Brain microvascular endothelial cell (primary cell): ENCODE results near the gene CACNA1E.

Experiments
- DNase-seq: peaks from one replicate; pipeline ENCODE4 v3.0.0-alpha.2; 2020
- H3K27ac ChIP-seq: fragments of 250-450 bp; sonication (Bioruptor Pico); 2 replicates; pipeline ENCODE4 v1.5.1; 2020; ENCODE audit warnings: mild to moderate bottlenecking, moderate library complexity
- H3K27me3 ChIP-seq: fragments of 250-450 bp; sonication (Bioruptor Pico); replicated peaks from 2 replicates; pipeline ENCODE4 v1.5.1; 2020; ENCODE audit warnings: mild to moderate bottlenecking
- H3K36me3 ChIP-seq: fragments of 250-450 bp; sonication (Bioruptor Pico); replicated peaks from 2 replicates; pipeline ENCODE4 v1.5.1; 2020; ENCODE audit warnings: mild to moderate bottlenecking
- H3K4me3 ChIP-seq: 2 replicates; pipeline ENCODE4 v1.5.1; 2011; ENCODE audit warnings: low read depth, mild to moderate bottlenecking, control low read depth, low read length, moderate library complexity
- in situ Hi-C: cut with HindIII; loops from 2 replicates; pipeline ENCODE4 v1.10.0; 2017; ENCODE audit warnings: low sequenced_read_pairs, low pct_ligation_motif_present
- TF ChIP-seq, protein P1 (sequence below): IDR thresholded peaks from 2 replicates; pipeline ENCODE4 v1.5.1; 2011; ENCODE audit warnings: low read depth, mild to moderate bottlenecking, moderate library complexity, low read length, control low read depth, inconsistent platforms; ENCODE audit errors: missing control alignments

Gene CACNA1E

DNA sequence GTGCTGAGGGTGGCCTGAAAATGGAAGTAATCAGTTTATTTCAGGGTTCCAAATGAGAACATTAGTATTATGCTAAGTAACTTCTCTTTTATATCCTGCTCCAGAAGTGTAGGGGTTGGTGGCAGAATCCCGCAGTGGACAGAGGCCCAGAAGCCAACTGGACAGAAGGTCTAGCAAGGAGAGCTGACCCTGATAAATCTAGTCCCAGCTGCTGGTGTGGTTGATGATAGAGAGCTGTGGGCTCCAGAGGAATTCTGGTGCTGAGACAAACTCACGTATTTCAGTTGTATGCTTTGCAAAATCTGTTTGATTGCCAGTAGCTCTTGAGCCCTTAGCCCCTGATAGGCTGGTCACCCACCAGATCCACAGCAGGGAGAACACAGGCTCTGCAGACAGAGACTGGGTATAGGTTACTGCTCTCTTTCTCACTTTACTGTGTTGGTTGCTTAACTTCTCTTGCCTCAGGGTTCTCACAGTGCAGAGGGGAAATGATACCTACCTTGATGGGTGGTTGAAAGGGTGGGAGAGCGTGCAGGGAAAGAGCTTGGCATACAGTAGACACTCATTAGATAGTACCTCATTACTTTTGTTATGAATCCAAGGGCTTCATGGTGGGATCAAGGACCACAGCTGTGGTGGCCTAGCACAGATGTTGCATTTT is 29.6 kb upstream of the CACNA1E start:
- Histone ChIP-seq H3K27ac (no peak overlapping the region), H3K36me3 (no peaks in the 10 kb centered on the region), H3K27me3 (no peaks in the 10 kb centered on the region), H3K4me3 (no peak overlapping the region)
- TF ChIP-seq, protein P1, sequence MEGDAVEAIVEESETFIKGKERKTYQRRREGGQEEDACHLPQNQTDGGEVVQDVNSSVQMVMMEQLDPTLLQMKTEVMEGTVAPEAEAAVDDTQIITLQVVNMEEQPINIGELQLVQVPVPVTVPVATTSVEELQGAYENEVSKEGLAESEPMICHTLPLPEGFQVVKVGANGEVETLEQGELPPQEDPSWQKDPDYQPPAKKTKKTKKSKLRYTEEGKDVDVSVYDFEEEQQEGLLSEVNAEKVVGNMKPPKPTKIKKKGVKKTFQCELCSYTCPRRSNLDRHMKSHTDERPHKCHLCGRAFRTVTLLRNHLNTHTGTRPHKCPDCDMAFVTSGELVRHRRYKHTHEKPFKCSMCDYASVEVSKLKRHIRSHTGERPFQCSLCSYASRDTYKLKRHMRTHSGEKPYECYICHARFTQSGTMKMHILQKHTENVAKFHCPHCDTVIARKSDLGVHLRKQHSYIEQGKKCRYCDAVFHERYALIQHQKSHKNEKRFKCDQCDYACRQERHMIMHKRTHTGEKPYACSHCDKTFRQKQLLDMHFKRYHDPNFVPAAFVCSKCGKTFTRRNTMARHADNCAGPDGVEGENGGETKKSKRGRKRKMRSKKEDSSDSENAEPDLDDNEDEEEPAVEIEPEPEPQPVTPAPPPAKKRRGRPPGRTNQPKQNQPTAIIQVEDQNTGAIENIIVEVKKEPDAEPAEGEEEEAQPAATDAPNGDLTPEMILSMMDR: no peak
- in situ Hi-C loops: no loop called here
- DNase-seq: no peak

DNA sequence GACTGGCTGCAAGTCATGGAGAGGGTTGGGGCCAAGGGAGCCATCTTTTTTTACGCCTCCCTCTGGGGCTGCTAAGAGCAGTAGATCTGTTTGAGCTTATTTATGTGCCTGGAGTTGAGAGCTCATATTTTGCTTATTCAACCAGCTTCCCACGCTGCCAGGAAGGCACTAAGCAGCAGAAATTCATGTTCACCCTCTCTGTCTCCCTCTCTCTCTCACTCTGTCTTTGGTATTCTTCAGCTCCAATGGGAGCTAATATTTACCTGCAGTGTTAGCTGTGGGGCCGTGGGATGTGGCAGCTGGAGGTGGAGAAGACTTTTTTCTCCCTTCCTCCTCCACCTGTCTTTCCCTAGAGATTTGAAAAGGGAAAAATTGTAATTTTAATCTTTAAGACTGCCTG is 26.8 kb upstream of the CACNA1E start:
- Histone ChIP-seq H3K36me3 (no peaks in the 10 kb centered on the region), H3K4me3 (no peak overlapping the region), H3K27me3 (no peaks in the 10 kb centered on the region), H3K27ac (no peak overlapping the region)
- in situ Hi-C loops: no loop called here
- DNase-seq: no peak
- TF ChIP-seq, protein P1: no peak

DNA sequence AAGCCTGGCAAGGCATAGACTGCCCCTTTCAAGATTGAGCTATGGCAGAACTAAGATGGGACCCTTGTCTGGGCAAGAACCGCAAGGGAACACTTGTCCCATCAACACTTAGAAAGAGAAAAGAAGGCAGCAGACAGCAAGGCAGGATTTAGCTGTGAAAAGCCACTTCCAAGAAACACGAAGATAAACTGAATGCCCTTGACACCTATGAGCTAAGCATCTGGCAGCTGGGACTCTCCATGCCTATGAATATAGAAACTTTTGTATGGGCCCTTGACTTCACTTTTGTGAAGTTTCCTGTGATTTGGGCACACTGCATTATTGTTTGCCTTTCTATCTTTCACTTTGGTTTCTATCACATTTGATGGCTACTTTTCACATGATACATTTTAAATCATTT is 24.9 kb upstream of the CACNA1E start:
- no peak for DNase-seq
- TF ChIP-seq, protein P1: no peak
- in situ Hi-C loops: no loop called here
- Histone ChIP-seq H3K27me3 (no peaks in the 10 kb centered on the region), H3K36me3 (no peaks in the 10 kb centered on the region), H3K27ac (no peak overlapping the region), H3K4me3 (no peak overlapping the region)

DNA sequence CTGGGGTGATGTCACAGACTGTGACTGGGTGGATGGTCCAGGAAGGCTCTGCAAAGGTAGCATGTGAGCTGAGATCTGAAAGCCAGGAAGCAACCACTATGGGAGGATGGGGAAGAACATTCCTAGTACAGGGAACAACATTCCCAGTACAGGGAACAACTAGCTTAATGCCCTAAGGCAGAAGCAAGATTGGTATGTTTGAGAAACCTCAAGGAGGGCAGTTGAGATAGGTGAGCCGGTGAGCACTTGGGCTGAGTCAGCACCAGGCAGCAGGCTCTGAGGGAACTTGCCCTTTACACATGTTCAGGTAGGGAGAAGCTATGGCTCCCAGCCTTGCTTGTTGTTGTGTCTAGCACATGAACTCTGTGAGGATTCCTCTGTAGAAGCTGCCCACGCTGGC is 24.2 kb upstream of the CACNA1E start:
- no peaks in the 10 kb centered on the region for H3K36me3 ChIP-seq
- no peak overlapping the region for H3K4me3 ChIP-seq
- no peaks in the 10 kb centered on the region for H3K27me3 ChIP-seq
- TF ChIP-seq, protein P1: no peak
- no peak for DNase-seq
- no peak overlapping the region for H3K27ac ChIP-seq
- in situ Hi-C loops: no loop called here

DNA sequence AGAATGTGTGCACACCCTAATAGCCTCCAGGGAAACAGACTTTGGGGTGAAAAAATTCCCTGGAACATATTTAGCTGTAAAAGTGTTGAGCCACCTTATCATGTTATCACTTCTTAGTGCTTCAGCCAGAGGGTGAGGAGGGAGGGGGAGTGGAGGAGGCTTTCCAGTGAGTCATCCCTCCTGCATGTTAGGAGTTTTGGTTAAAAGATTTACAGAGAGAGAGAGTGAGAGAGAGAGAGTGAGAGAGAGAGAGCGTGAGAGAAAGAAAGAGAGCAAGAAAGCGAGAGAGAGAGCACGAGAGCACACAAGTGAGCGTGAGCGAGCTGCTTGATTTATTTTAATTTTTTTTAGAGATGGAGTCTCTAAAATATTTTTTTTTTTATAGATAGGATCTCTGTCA is 13.5 kb upstream of the CACNA1E start:
- H3K27me3 ChIP-seq: no peaks in the 10 kb centered on the region
- TF ChIP-seq, protein P1: no peak
- peak; percentile 67 for DNase-seq
- in situ Hi-C loops: no loop called here
- H3K27ac ChIP-seq: no peak overlapping the region
- H3K36me3 ChIP-seq: no peaks in the 10 kb centered on the region
- H3K4me3 ChIP-seq: no peak overlapping the region

DNA sequence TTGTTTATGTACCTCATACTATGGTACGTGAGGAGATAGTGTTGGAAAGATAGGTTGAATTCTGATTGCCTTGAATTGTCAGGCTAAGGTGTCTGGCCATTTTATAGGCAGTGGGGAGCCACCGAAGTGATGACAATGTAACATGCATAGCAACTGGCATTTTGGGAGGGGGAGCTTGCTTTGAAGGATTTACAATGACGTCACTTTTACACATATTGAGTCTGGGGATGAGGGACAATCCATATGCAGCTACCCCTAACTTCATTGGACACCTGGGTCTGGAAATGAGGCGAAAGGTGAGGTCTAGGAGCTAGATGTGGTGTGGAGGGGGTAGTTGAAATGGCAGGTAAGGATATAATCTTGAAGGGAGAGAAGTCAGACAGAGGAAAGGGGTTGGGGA is 7.7 kb upstream of the CACNA1E start:
- H3K36me3 ChIP-seq: no peaks in the 10 kb centered on the region
- no peak overlapping the region for H3K4me3 ChIP-seq
- no peak for DNase-seq
- no peaks in the 10 kb centered on the region for H3K27me3 ChIP-seq
- in situ Hi-C loops: no loop called here
- TF ChIP-seq, protein P1: no peak
- no peak overlapping the region for H3K27ac ChIP-seq
